T-cell (primary cell): ENCODE data around the gene LSAMP. TPM values are rescaled to one million over a fixed set of nuclear protein-coding genes. Genes with fewer than 3 reads are reported as not detected.

Source experiments
- ATAC-seq, 4 experiments: fragments of 200-7000 bp in 3 of 4; fragments of 150-1000 bp in 1 of 4; cut with Tn5 transposase; replicated peaks in 1 of 4; 1 replicate in 3 of 4; 2 replicates in 1 of 4; pipeline ENCODE4 v1.10.0; 2021; ENCODE audit warnings: moderate library complexity in 3 of 4, mild to moderate bottlenecking in 2 of 4, moderate number of reproducible peaks in 1 of 4
- CTCF ChIA-PET, 2 donors: fragments of 300-600 bp; sonication (Branson Sonifier 250); formaldehyde crosslinking; loops; one replicate each; lab custom pipeline; 2022; ENCODE audit warnings: antibody characterized with exemption in 2 of 2; lab: Charles Lee
- POLR2A ChIA-PET, 2 donors: fragments of 300-600 bp; sonication (Branson Sonifier 250); formaldehyde crosslinking; loops; one replicate each; lab custom pipeline; 2022; ENCODE audit warnings: antibody characterized with exemption in 2 of 2; lab: Charles Lee
- DNase-seq, 35 experiments: peaks; one replicate each; pipeline versions ENCODE4 v3.0.0 to v3.0.0-alpha.2; 2013 to 2023
- H3K27ac ChIP-seq: one replicate; pipeline ENCODE4 v1.5.1; 2013; ENCODE audit warnings: low read length
- H3K27me3 ChIP-seq, 2 experiments: replicated peaks in 1 of 2; 1 replicate in 1 of 2; 2 replicates in 1 of 2; pipeline versions ENCODE4 v1.6.1 to v1.7.0; 2013; ENCODE audit warnings: low read length in 1 of 2, mixed read lengths in 1 of 2; ENCODE audit not compliant: control insufficient read depth in 2 of 2, insufficient read depth in 2 of 2; ENCODE audit errors: extremely low read depth in 1 of 2
- H3K36me3 ChIP-seq, 2 donors: 1 replicate in 1 of 2; 2 replicates in 1 of 2; pipeline versions ENCODE4 v1.6.1 to v1.7.0; 2013; ENCODE audit warnings: low read length in 1 of 2; ENCODE audit not compliant: control insufficient read depth in 2 of 2, insufficient read depth in 1 of 2; ENCODE audit errors: extremely low read depth in 1 of 2
- H3K4me1 ChIP-seq, 2 experiments: 1 replicate in 1 of 2; 2 replicates in 1 of 2; pipeline versions ENCODE4 v1.6.1 to v1.7.0; 2013; ENCODE audit warnings: low read length in 2 of 2, mixed read lengths in 1 of 2; ENCODE audit not compliant: insufficient read depth in 2 of 2, control insufficient read depth in 1 of 2; ENCODE audit errors: extremely low read depth in 1 of 2
- H3K4me3 ChIP-seq, 2 donors: 1 replicate in 1 of 2; 2 replicates in 1 of 2; pipeline versions ENCODE4 v1.5.1 to v1.7.0; 2013; ENCODE audit warnings: mild to moderate bottlenecking in 2 of 2, low read length in 1 of 2, moderate library complexity in 1 of 2; ENCODE audit not compliant: control insufficient read depth in 1 of 2; ENCODE audit errors: extremely low read depth in 1 of 2
- H3K9me3 ChIP-seq: 2 replicates; pipeline ENCODE4 v1.7.0; 2013
- H3K27ac Mint-ChIP-seq, 2 donors: one replicate each; pipeline ENCODE4 v1.8.0; 2020 to 2021; ENCODE audit warnings: mild to moderate bottlenecking in 2 of 2, mixed read lengths in 2 of 2
- H3K27me3 Mint-ChIP-seq, 2 donors: one replicate each; pipeline ENCODE4 v1.8.0; 2021 to 2022; ENCODE audit warnings: mixed read lengths in 2 of 2
- H3K36me3 Mint-ChIP-seq: one replicate; pipeline ENCODE4 v1.8.0; 2021; ENCODE audit warnings: mixed read lengths
- H3K4me1 Mint-ChIP-seq, 3 donors: one replicate each; pipeline ENCODE4 v1.8.0; 2020 to 2022; ENCODE audit warnings: mixed read lengths in 3 of 3, mild to moderate bottlenecking in 1 of 3
- H3K4me3 Mint-ChIP-seq, 3 donors: one replicate each; pipeline ENCODE4 v1.8.0; 2020 to 2022; ENCODE audit warnings: mild to moderate bottlenecking in 3 of 3, mixed read lengths in 3 of 3, moderate library complexity in 3 of 3
- H3K9me3 Mint-ChIP-seq, 3 donors: one replicate each; pipeline ENCODE4 v1.8.0; 2020 to 2022; ENCODE audit warnings: mixed read lengths in 3 of 3
- whole genome bisulfite sequencing: methylation state at CpG from one replicate; pipeline ENCODE4 v1.1.5; 2013; ENCODE audit warnings: missing lambda C conversion rate; ENCODE audit not compliant: insufficient coverage; 5-methylcytosine and 5-hydroxymethylcytosine counted together
- total RNA-seq, 35 experiments: library from RNA in 6 of 35; stranded (reverse) in 6 of 35; fragments of 120-200 nt in 1 of 35; gene quantifications; one replicate each; pipeline versions ENCODE4 v1.2.1 to v1.2.4 and lab custom pipeline; 2013 to 2026

The LSAMP gene
- total RNA-seq, 5 donors from 2014 or later (not counting 1 experiment from before 2014, with no cell fraction given): 0.03 to 0.28 (median 0.06) TPM; not detected in 2

DNA sequence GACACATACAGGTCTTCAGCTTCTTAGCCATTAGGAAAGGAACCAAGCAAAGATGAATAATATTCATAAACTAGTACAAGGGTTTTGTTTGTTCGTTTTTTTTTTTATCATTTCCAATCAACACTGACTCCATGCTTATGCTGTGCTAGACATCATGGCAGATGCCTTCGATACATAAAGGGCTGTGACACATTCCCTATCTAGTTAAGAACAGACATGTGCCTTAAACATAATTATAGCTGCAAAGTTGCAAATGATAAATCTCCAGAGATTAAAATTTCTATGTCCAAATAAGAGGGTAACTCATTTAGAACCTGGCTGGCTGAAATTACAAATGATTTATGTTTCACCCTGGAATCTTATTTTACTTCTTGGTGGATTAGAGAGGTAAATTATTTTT, 386.4 kb downstream of the LSAMP start:
- no peak for DNase-seq
- H3K36me3 ChIP-seq: no peaks in the 10 kb centered on the region
- Mint-ChIP-seq H3K9me3 (peaks cover 0 to 3% (median 0%) of the 10 kb centered on the region in 3 donors), H3K4me3 (no peak overlapping the region), H3K27me3 (peaks cover 0 to 3% of the 10 kb centered on the region in 2 donors), H3K36me3 (no peaks in the 10 kb centered on the region), H3K27ac (no peak overlapping the region), H3K4me1 (no peaks in the 10 kb centered on the region)
- no peak overlapping the region for H3K4me3 ChIP-seq
- WGBS: no CpG with 5 or more reads among the region's 2 CpGs
- POLR2A ChIA-PET: no interaction called here
- H3K9me3 ChIP-seq: no peaks in the 10 kb centered on the region
- ATAC-seq: no peak
- H3K27me3 ChIP-seq: no peaks in the 10 kb centered on the region
- H3K4me1 ChIP-seq: no peaks in the 10 kb centered on the region
- no peak overlapping the region for H3K27ac ChIP-seq
- CTCF ChIA-PET: no interaction called here

GRCh38 chr3:116057400-116058006, 387.8 kb downstream of the LSAMP start:
- Mint-ChIP-seq H3K4me3 (no peak overlapping the region), H3K27ac (no peak overlapping the region), H3K9me3 (peaks cover 0 to 3% (median 0%) of the 10 kb centered on the region in 3 donors), H3K27me3 (peaks cover 0 to 3% of the 10 kb centered on the region in 2 donors), H3K4me1 (no peaks in the 10 kb centered on the region), H3K36me3 (no peaks in the 10 kb centered on the region)
- WGBS: 67% methylated on average over 1 of the region's 1 CpG
- DNase-seq: no peak
- Histone ChIP-seq H3K27ac (no peak overlapping the region), H3K4me3 (no peak overlapping the region), H3K9me3 (no peaks in the 10 kb centered on the region), H3K27me3 (no peaks in the 10 kb centered on the region), H3K4me1 (no peaks in the 10 kb centered on the region), H3K36me3 (no peaks in the 10 kb centered on the region)
- ATAC-seq: no peak
- CTCF ChIA-PET: no interaction called here
- POLR2A ChIA-PET: no interaction called here

DNA sequence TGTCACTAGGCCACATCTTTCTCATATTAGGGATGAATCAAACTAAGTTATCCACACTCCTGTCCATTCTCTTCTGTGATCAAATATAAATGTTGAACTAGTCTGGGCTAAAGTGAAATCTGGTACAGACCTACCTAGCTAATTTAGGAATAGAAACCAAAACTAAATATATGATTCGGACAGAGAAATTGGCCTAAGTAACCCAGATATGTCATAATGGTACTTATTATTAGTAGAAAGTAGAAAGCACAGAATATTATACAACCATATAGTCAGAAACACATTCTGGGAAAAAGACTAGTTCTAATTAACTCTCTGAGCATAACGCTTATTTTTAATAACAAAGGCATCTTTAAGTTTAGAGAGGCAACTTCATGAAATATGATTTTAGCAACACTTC, 389.0 kb downstream of the LSAMP start:
- no peaks in the 10 kb centered on the region for H3K36me3 ChIP-seq
- no peaks in the 10 kb centered on the region for H3K4me1 ChIP-seq
- no peaks in the 10 kb centered on the region for H3K4me1 Mint-ChIP-seq
- H3K9me3 ChIP-seq: no peaks in the 10 kb centered on the region
- no peak for ATAC-seq
- no peaks in the 10 kb centered on the region for H3K27me3 ChIP-seq
- WGBS: no CpG with 5 or more reads among the region's 2 CpGs
- H3K4me3 Mint-ChIP-seq: no peak overlapping the region
- H3K9me3 Mint-ChIP-seq: peaks cover 0 to 3% (median 0%) of the 10 kb centered on the region in 3 donors
- no peak overlapping the region for H3K4me3 ChIP-seq
- no peaks in the 10 kb centered on the region for H3K36me3 Mint-ChIP-seq
- no peak for DNase-seq
- no peak overlapping the region for H3K27ac Mint-ChIP-seq
- no peak overlapping the region for H3K27ac ChIP-seq
- H3K27me3 Mint-ChIP-seq: peaks cover 0 to 3% of the 10 kb centered on the region in 2 donors
- POLR2A ChIA-PET: no interaction called here
- CTCF ChIA-PET: no interaction called here

DNA sequence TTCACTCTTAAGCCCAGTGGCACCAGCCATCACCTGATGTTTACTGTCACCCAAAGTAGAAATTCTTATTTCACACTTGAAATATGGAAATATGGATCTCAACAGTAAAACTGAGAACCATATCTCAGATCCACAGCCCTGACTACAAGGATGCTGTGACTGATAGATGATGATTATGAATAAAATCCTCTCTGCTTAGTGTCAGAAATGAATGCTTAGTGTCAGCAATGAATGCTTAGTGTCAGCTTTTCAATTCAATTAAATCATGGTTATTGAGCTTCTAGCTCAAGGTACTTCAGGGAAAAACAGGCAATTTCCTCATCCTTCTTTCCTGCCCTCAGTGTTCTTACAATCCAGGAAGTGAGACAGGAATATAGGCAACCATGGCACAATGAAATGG, 392.3 kb downstream of the LSAMP start:
- no peaks in the 10 kb centered on the region for H3K9me3 Mint-ChIP-seq
- POLR2A ChIA-PET: no interaction called here

GRCh38 chr3:116052602-116053001, 392.7 kb downstream of the LSAMP start:
- 86% methylated on average over 3 of the region's 3 CpGs for WGBS
- Histone ChIP-seq H3K9me3 (no peaks in the 10 kb centered on the region), H3K4me1 (no peaks in the 10 kb centered on the region), H3K27me3 (no peaks in the 10 kb centered on the region), H3K36me3 (no peaks in the 10 kb centered on the region), H3K27ac (no peak overlapping the region), H3K4me3 (no peak overlapping the region)
- POLR2A ChIA-PET: no interaction called here
- Mint-ChIP-seq H3K36me3 (no peaks in the 10 kb centered on the region), H3K4me1 (no peaks in the 10 kb centered on the region), H3K27me3 (no peaks in the 10 kb centered on the region), H3K4me3 (no peak overlapping the region), H3K27ac (no peak overlapping the region), H3K9me3 (no peaks in the 10 kb centered on the region)
- DNase-seq: no peak
- ATAC-seq: no peak
- CTCF ChIA-PET: no interaction called here

More for the DNA sequence above, 392.3 kb downstream of the LSAMP start:
- Mint-ChIP-seq H3K27me3 (no peaks in the 10 kb centered on the region), H3K36me3 (no peaks in the 10 kb centered on the region), H3K4me1 (no peaks in the 10 kb centered on the region), H3K27ac (no peak overlapping the region), H3K4me3 (no peak overlapping the region)
- no peak for ATAC-seq
- Histone ChIP-seq H3K36me3 (no peaks in the 10 kb centered on the region), H3K4me1 (no peaks in the 10 kb centered on the region), H3K9me3 (no peaks in the 10 kb centered on the region), H3K27me3 (no peaks in the 10 kb centered on the region), H3K4me3 (no peak overlapping the region), H3K27ac (no peak overlapping the region)
- no peak for DNase-seq
- CTCF ChIA-PET: no interaction called here

- CTCF ChIA-PET: no interaction called here
- Mint-ChIP-seq H3K27me3 (no peaks in the 10 kb centered on the region), H3K4me1 (no peaks in the 10 kb centered on the region)
These were observed 393.7 kb downstream of the LSAMP start for GRCh38 chr3:116051586-116051985.

GRCh38 chr3:116051040-116051439, 394.2 kb downstream of the LSAMP start:
- POLR2A ChIA-PET: no interaction called here

More at GRCh38 chr3:116051586-116051985, 393.7 kb downstream of the LSAMP start:
- POLR2A ChIA-PET: no interaction called here
- no peaks in the 10 kb centered on the region for H3K36me3 ChIP-seq
- H3K9me3 ChIP-seq: no peaks in the 10 kb centered on the region
- no peaks in the 10 kb centered on the region for H3K4me1 ChIP-seq
- DNase-seq (no peak), ATAC-seq (no peak)
- Mint-ChIP-seq H3K9me3 (no peaks in the 10 kb centered on the region), H3K4me3 (no peak overlapping the region), H3K27ac (no peak overlapping the region), H3K36me3 (no peaks in the 10 kb centered on the region)
- no CpG with 5 or more reads among the region's 3 CpGs for WGBS
- no peak overlapping the region for H3K4me3 ChIP-seq
- no peak overlapping the region for H3K27ac ChIP-seq
- H3K27me3 ChIP-seq: no peaks in the 10 kb centered on the region

More at GRCh38 chr3:116051040-116051439, 394.2 kb downstream of the LSAMP start:
- DNase-seq (no peak), ATAC-seq (no peak)
- Mint-ChIP-seq H3K4me3 (no peak overlapping the region), H3K36me3 (no peaks in the 10 kb centered on the region), H3K27ac (no peak overlapping the region), H3K9me3 (no peaks in the 10 kb centered on the region), H3K27me3 (no peaks in the 10 kb centered on the region), H3K4me1 (no peaks in the 10 kb centered on the region)
- Histone ChIP-seq H3K36me3 (no peaks in the 10 kb centered on the region), H3K27me3 (no peaks in the 10 kb centered on the region), H3K27ac (no peak overlapping the region), H3K4me1 (no peaks in the 10 kb centered on the region), H3K9me3 (no peaks in the 10 kb centered on the region), H3K4me3 (no peak overlapping the region)
- WGBS: 60% methylated on average over 2 of the region's 4 CpGs
- CTCF ChIA-PET: no interaction called here
